ENCODE results near the gene WBP11.
"Not testable (repeated sequence)": the region's sequence is repeated elsewhere in the genome, so short reads cannot be mapped to it uniquely, and the experiment has no call there.

WBP11 gene

GRCh38 chr12:14743061-14743460 is 60.2 kb downstream of the WBP11 start:
- H3K14ac ChIP-seq (ENCODE audit: low read length), result no peak overlapping the region
- no peak overlapping the region for H3K23ac ChIP-seq (ENCODE audit: low read depth, low read length, poor library complexity)
- no peak overlapping the region for H3K4me2 ChIP-seq (ENCODE audit: insufficient read depth, low read length, poor library complexity, severe bottlenecking)
- no peak overlapping the region for H4K91ac ChIP-seq (ENCODE audit: low read depth, low read length, poor library complexity)
- no peak overlapping the region for H2BK12ac ChIP-seq (ENCODE audit: low read length)
- H3K36me3 ChIP-seq (replicated peaks in 1 of 2; ENCODE audit: control insufficient read depth in 2 of 2, insufficient read depth in 2 of 2, low read length in 2 of 2), result no peaks in the 10 kb centered on the region
- H3K27ac ChIP-seq (replicated peaks; ENCODE audit: low read length), result no peak overlapping the region
- H2BK15ac ChIP-seq (ENCODE audit: low read length), result no peak overlapping the region
- H2AFZ ChIP-seq (ENCODE audit: low read length), result no peak overlapping the region
- no peaks in the 10 kb centered on the region for H3K27me3 ChIP-seq (ENCODE audit: control insufficient read depth in 3 of 3, insufficient read depth in 3 of 3, low read depth in 1 of 3, low read length in 3 of 3)
- no peak overlapping the region for H2BK120ac ChIP-seq (ENCODE audit: low read depth, low read length)
- H3K9me3 ChIP-seq (replicated peaks in 1 of 2; ENCODE audit: control insufficient read depth in 2 of 2, insufficient read depth in 1 of 2, low read depth in 1 of 2, low read length in 2 of 2), result peaks cover 0 to 5% of the 10 kb centered on the region in 2 donors
- no peak overlapping the region for H3K9ac ChIP-seq (ENCODE audit: low read depth, low read length, poor library complexity)
- H2BK5ac ChIP-seq (ENCODE audit: low read length), result no peak overlapping the region
- H4K8ac ChIP-seq (ENCODE audit: low read depth, low read length), result no peak overlapping the region
- no peak overlapping the region for H2AK5ac ChIP-seq (ENCODE audit: low read depth, low read length)
- H3K4ac ChIP-seq (ENCODE audit: low read length), result no peak overlapping the region
- DNase-seq (ENCODE audit: low spot score), result no peak
- no peak overlapping the region for H3K4me3 ChIP-seq (ENCODE audit: low read length in 2 of 2)
- no peaks in the 10 kb centered on the region for H3K4me1 ChIP-seq (ENCODE audit: control insufficient read depth in 2 of 2, insufficient read depth in 1 of 2, low read depth in 1 of 2, low read length in 2 of 2)
- H3K79me1 ChIP-seq (ENCODE audit: low read depth, low read length), result no peaks in the 10 kb centered on the region
- no CpG with 5 or more reads among the region's 1 CpG for WGBS, 2 donors (ENCODE audit: extremely low coverage in 2 of 2, insufficient read length in 2 of 2, insufficient replicate concordance in 1 of 2)
- no peak overlapping the region for H3K18ac ChIP-seq (ENCODE audit: low read length)

DNA sequence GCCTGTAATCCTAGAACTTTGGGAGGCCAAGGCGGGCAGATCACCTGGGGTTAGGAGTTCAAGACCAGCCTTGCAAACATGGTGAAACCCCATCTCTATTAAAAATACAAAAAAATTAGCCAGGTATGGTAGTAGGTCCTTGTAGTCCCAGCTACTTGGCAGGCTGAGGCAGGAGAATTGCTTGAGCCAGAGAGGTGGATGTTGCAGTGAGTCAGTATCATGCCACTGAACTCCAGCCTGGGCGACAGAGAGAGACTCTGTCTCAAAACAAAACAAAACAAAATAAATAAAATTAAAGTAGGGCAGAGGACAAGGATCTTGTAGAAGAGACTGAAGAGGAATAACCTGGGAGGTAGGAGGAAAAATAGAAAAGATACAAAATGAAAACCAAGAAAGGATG is 61.3 kb downstream of the WBP11 start:
- Histone ChIP-seq H3K4ac (ENCODE audit: low read length) (no peak overlapping the region), H3K27me3 (ENCODE audit: control insufficient read depth in 3 of 3, insufficient read depth in 3 of 3, low read depth in 1 of 3, low read length in 3 of 3) (no peaks in the 10 kb centered on the region), H3K14ac (ENCODE audit: low read length) (no peak overlapping the region), H3K4me3 (ENCODE audit: low read length in 2 of 2) (no peak overlapping the region), H2BK120ac (ENCODE audit: low read depth, low read length) (no peak overlapping the region), H4K91ac (ENCODE audit: low read depth, low read length, poor library complexity) (no peak overlapping the region), H3K9me3 (replicated peaks in 1 of 2; ENCODE audit: control insufficient read depth in 2 of 2, insufficient read depth in 1 of 2, low read depth in 1 of 2, low read length in 2 of 2) (peaks cover 0 to 3% of the 10 kb centered on the region in 2 donors), H3K79me1 (ENCODE audit: low read depth, low read length) (no peaks in the 10 kb centered on the region), H2BK5ac (ENCODE audit: low read length) (no peak overlapping the region), H3K4me1 (ENCODE audit: control insufficient read depth in 2 of 2, insufficient read depth in 1 of 2, low read depth in 1 of 2, low read length in 2 of 2) (no peaks in the 10 kb centered on the region), H3K27ac (replicated peaks; ENCODE audit: low read length) (no peak overlapping the region), H2AK5ac (ENCODE audit: low read depth, low read length) (no peak overlapping the region), H3K4me2 (ENCODE audit: insufficient read depth, low read length, poor library complexity, severe bottlenecking) (no peak overlapping the region), H4K8ac (ENCODE audit: low read depth, low read length) (no peak overlapping the region), H3K23ac (ENCODE audit: low read depth, low read length, poor library complexity) (no peak overlapping the region), H3K9ac (ENCODE audit: low read depth, low read length, poor library complexity) (no peak overlapping the region), H2BK15ac (ENCODE audit: low read length) (no peak overlapping the region), H2BK12ac (ENCODE audit: low read length) (no peak overlapping the region), H3K36me3 (replicated peaks in 1 of 2; ENCODE audit: control insufficient read depth in 2 of 2, insufficient read depth in 2 of 2, low read length in 2 of 2) (no peaks in the 10 kb centered on the region), H3K18ac (ENCODE audit: low read length) (no peak overlapping the region), H2AFZ (ENCODE audit: low read length) (no peak overlapping the region)
- DNase-seq (ENCODE audit: low spot score), result no peak
- no CpG with 5 or more reads among the region's 2 CpGs for WGBS, 2 donors (ENCODE audit: extremely low coverage in 2 of 2, insufficient read length in 2 of 2, insufficient replicate concordance in 1 of 2)

GRCh38 chr12:14741153-14741552 is 62.1 kb downstream of the WBP11 start:
- H3K9ac ChIP-seq (ENCODE audit: low read depth, low read length, poor library complexity), result no peak overlapping the region
- H3K4me2 ChIP-seq (ENCODE audit: insufficient read depth, low read length, poor library complexity, severe bottlenecking), result no peak overlapping the region
- H2BK12ac ChIP-seq (ENCODE audit: low read length), result no peak overlapping the region
- no peak overlapping the region for H2AFZ ChIP-seq (ENCODE audit: low read length)
- H4K91ac ChIP-seq (ENCODE audit: low read depth, low read length, poor library complexity), result no peak overlapping the region
- no peak overlapping the region for H2BK120ac ChIP-seq (ENCODE audit: low read depth, low read length)
- no peaks in the 10 kb centered on the region for H3K4me1 ChIP-seq (ENCODE audit: control insufficient read depth in 2 of 2, insufficient read depth in 1 of 2, low read depth in 1 of 2, low read length in 2 of 2)
- no peak for DNase-seq (ENCODE audit: low spot score)
- H2BK15ac ChIP-seq (ENCODE audit: low read length), result no peak overlapping the region
- no peak overlapping the region for H3K4ac ChIP-seq (ENCODE audit: low read length)
- no peaks in the 10 kb centered on the region for H3K36me3 ChIP-seq (replicated peaks in 1 of 2; ENCODE audit: control insufficient read depth in 2 of 2, insufficient read depth in 2 of 2, low read length in 2 of 2)
- no peak overlapping the region for H4K8ac ChIP-seq (ENCODE audit: low read depth, low read length)
- no peak overlapping the region for H3K23ac ChIP-seq (ENCODE audit: low read depth, low read length, poor library complexity)
- H2AK5ac ChIP-seq (ENCODE audit: low read depth, low read length), result no peak overlapping the region
- H2BK5ac ChIP-seq (ENCODE audit: low read length), result no peak overlapping the region
- WGBS, 2 donors (ENCODE audit: extremely low coverage in 2 of 2, insufficient read length in 2 of 2, insufficient replicate concordance in 1 of 2), result no CpG with 5 or more reads among the region's 4 CpGs
- no peak overlapping the region for H3K4me3 ChIP-seq (ENCODE audit: low read length in 2 of 2)
- no peaks in the 10 kb centered on the region for H3K27me3 ChIP-seq (ENCODE audit: control insufficient read depth in 3 of 3, insufficient read depth in 3 of 3, low read depth in 1 of 3, low read length in 3 of 3)
- peaks cover 0 to 3% of the 10 kb centered on the region in 2 donors for H3K9me3 ChIP-seq (replicated peaks in 1 of 2; ENCODE audit: control insufficient read depth in 2 of 2, insufficient read depth in 1 of 2, low read depth in 1 of 2, low read length in 2 of 2)
- no peaks in the 10 kb centered on the region for H3K79me1 ChIP-seq (ENCODE audit: low read depth, low read length)
- no peak overlapping the region for H3K27ac ChIP-seq (replicated peaks; ENCODE audit: low read length)
- H3K18ac ChIP-seq (ENCODE audit: low read length), result no peak overlapping the region
- no peak overlapping the region for H3K14ac ChIP-seq (ENCODE audit: low read length)

DNA sequence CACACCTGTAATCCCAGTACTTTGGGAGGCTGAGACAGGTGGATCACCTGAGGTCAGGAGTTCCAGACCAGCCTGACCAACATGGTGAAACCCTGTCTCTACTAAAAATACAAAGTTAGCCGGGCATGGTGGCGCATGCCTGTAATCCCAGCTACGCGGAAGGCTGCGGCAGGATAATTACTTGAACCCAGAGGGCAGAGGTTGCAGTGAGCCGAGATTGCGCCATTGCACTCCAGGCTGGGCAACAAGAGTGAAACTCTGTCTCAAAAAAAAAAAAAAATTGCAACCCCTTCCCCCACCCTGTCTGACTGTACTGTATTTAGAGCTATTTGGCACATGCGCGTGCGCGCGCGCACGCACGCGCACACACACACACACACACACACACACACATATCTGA is 66.8 kb downstream of the WBP11 start:
- not testable (repeated sequence) for H3K4ac ChIP-seq (ENCODE audit: low read length); H4K8ac ChIP-seq (ENCODE audit: low read depth, low read length); H2BK120ac ChIP-seq (ENCODE audit: low read depth, low read length); DNase-seq (ENCODE audit: low spot score); H3K4me3 ChIP-seq (ENCODE audit: low read length in 2 of 2); H3K9ac ChIP-seq (ENCODE audit: low read depth, low read length, poor library complexity); H3K18ac ChIP-seq (ENCODE audit: low read length); H2BK5ac ChIP-seq (ENCODE audit: low read length); H3K23ac ChIP-seq (ENCODE audit: low read depth, low read length, poor library complexity); H4K91ac ChIP-seq (ENCODE audit: low read depth, low read length, poor library complexity); H3K9me3 ChIP-seq (replicated peaks in 1 of 2; ENCODE audit: control insufficient read depth in 2 of 2, insufficient read depth in 1 of 2, low read depth in 1 of 2, low read length in 2 of 2); H3K14ac ChIP-seq (ENCODE audit: low read length); H3K79me1 ChIP-seq (ENCODE audit: low read depth, low read length); H3K27ac ChIP-seq (replicated peaks; ENCODE audit: low read length); H2BK15ac ChIP-seq (ENCODE audit: low read length); H2BK12ac ChIP-seq (ENCODE audit: low read length); H3K36me3 ChIP-seq (replicated peaks in 1 of 2; ENCODE audit: control insufficient read depth in 2 of 2, insufficient read depth in 2 of 2, low read length in 2 of 2); H2AK5ac ChIP-seq (ENCODE audit: low read depth, low read length); H2AFZ ChIP-seq (ENCODE audit: low read length); H3K27me3 ChIP-seq (ENCODE audit: control insufficient read depth in 3 of 3, insufficient read depth in 3 of 3, low read depth in 1 of 3, low read length in 3 of 3); H3K4me2 ChIP-seq (ENCODE audit: insufficient read depth, low read length, poor library complexity, severe bottlenecking); H3K4me1 ChIP-seq (ENCODE audit: control insufficient read depth in 2 of 2, insufficient read depth in 1 of 2, low read depth in 1 of 2, low read length in 2 of 2)
- no CpG with 5 or more reads among the region's 16 CpGs for WGBS, 2 donors (ENCODE audit: extremely low coverage in 2 of 2, insufficient read length in 2 of 2, insufficient replicate concordance in 1 of 2)
